Measurements from ENCODE around the gene LYST. TPM values are rescaled to one million over a fixed set of nuclear protein-coding genes. Genes with fewer than 3 reads are reported as not detected.

The LYST gene
- total and polyA plus RNA-seq, 2 of the 8 experiments (the other 6 are each of a cell fraction or from before 2014, with no cell fraction given) = 0.29 to 0.58 TPM

- Histone ChIP-seq H2BK5ac (ENCODE audit: low read depth, low read length) (no peak overlapping the region; the same call in 1 of the 2 replicates), H3K4me2 (ENCODE audit: insufficient read depth in 1 of 2, low read depth in 2 of 2, low read length in 2 of 2) (peak overlapping the region; percentile 86 to 96), H4K8ac (ENCODE audit: extremely low read depth, insufficient read depth, low read length) (no peak overlapping the region), H2AFZ (ENCODE audit: low read length) (peak overlapping the region; percentile 93), H3K27me3 (replicated peaks in 1 of 4; ENCODE audit: control insufficient read depth in 3 of 4, extremely low read depth in 1 of 4, insufficient read depth in 3 of 4, low read length in 3 of 4) (peaks cover 2 to 17% (median 11%) of the 10 kb centered on the region in 4 experiments), H2BK120ac (replicated peaks; ENCODE audit: low read depth, low read length) (no peak overlapping the region), H3K79me1 (ENCODE audit: low read depth, low read length) (no peaks in the 10 kb centered on the region), H3K4me3 (ENCODE audit: extremely low read depth in 1 of 4, insufficient read depth in 2 of 4, low read depth in 3 of 4, low read length in 4 of 4) (peak overlapping the region; percentile 72 to 96 (median 80)), H3K9me3 (ENCODE audit: insufficient read depth in 2 of 2, low read depth in 1 of 2, low read length in 1 of 2) (no peaks in the 10 kb centered on the region), H3K18ac (ENCODE audit: extremely low read depth, low read length) (peak overlapping the region; percentile 68), H3K4me1 (replicated peaks in 1 of 4; ENCODE audit: control insufficient read depth in 3 of 4, insufficient read depth in 4 of 4, low read length in 3 of 4) (no peaks in the 10 kb centered on the region; a peak in 1 of 7 replicates), H3K36me3 (ENCODE audit: control insufficient read depth in 2 of 4, insufficient read depth in 4 of 4, low read length in 3 of 4) (no peaks in the 10 kb centered on the region), H3K14ac (ENCODE audit: insufficient read length) (no peak overlapping the region), H3K4ac (replicated peaks; ENCODE audit: insufficient read length, low read depth, low read length) (no peak overlapping the region), H2AK5ac (ENCODE audit: low read depth, low read length) (no peak overlapping the region), H3K23ac (ENCODE audit: insufficient read length) (no peak overlapping the region), H3K79me2 (ENCODE audit: control insufficient read depth in 1 of 2, insufficient read depth in 2 of 2, low read length in 2 of 2) (no peaks in the 10 kb centered on the region), H3K27ac (ENCODE audit: low read depth, low read length) (peak overlapping the region; percentile 11), H3K23me2 (ENCODE audit: low read depth, low read length) (peaks cover 14% of the 10 kb centered on the region), H4K5ac (ENCODE audit: insufficient read length, low read depth, low read length) (peak overlapping the region; percentile 76), H3K9ac (replicated peaks in 1 of 4; ENCODE audit: extremely low read depth in 1 of 4, low read depth in 3 of 4, low read length in 3 of 4) (peak overlapping the region in 3 of 4 experiments; percentile 55 to 87 (median 63); a peak in 6 of 7 replicates), H4K91ac (replicated peaks; ENCODE audit: insufficient read length, low read length) (no peak overlapping the region), H2BK20ac (ENCODE audit: low read length) (no peak overlapping the region), H3K56ac (replicated peaks; ENCODE audit: insufficient read length, low read depth, low read length) (no peak overlapping the region), H2BK15ac (ENCODE audit: low read length) (no peak overlapping the region), H2BK12ac (ENCODE audit: low read depth, low read length) (peak overlapping the region; percentile 71; the same call in 1 of the 2 replicates), H4K20me1 (replicated peaks in 1 of 2; ENCODE audit: control insufficient read depth in 1 of 2, insufficient read depth in 2 of 2, low read length in 2 of 2) (peaks cover 1 to 2% of the 10 kb centered on the region in 2 experiments)
- FAIRE-seq (no peak), DNase-seq (ENCODE audit: low read depth in 1 of 2, low spot score in 2 of 2) (peak; percentile 88 to 99)
- ChIA-PET POLR2A (ENCODE audit: partially characterized antibody) (interaction anchor here (0.6 to 1.4 kb wide), 2 partner anchors 21 to 30 kb away, joined by 3 to 4 read pairs; no protein-coding TSS in a partner anchor), CTCF (ENCODE audit: partially characterized antibody) (interaction anchor here (0.5 to 3.4 kb wide), 8 partner anchors 14 to 372 kb away, joined by 3 to 53 read pairs (median 6); no protein-coding TSS in a partner anchor)
- 6% methylated on average over 47 of the region's 56 CpGs; no CpG with 5 or more reads in 1 of the 2 experiments for WGBS, 2 experiments (ENCODE audit: extremely low coverage in 1 of 2, insufficient coverage in 1 of 2, insufficient read length in 1 of 2, insufficient replicate concordance in 2 of 2, low coverage in 1 of 2, low lambda C conversion rate in 2 of 2, missing lambda C conversion rate in 1 of 2)
- TF ChIP-seq SAP30 (IDR thresholded peaks at IDR 0.05; ENCODE audit: insufficient read depth, insufficient replicate concordance, low read length) (peak; percentile 95), ATF2 (IDR thresholded peaks at IDR 0.05; ENCODE audit: low read length) (no peak), EZH2 (IDR thresholded peaks at IDR 0.05; ENCODE audit: low read depth, low read length, severe bottlenecking) (no peak), CBX8 (IDR thresholded peaks at IDR 0.05; ENCODE audit: borderline replicate concordance, low read depth, low read length) (no peak), TCF12 (IDR thresholded peaks at IDR 0.05; ENCODE audit: low read depth, low read length) (0 out of 2 replicates have a peak, but pooled peaks have one; percentile 3), SIRT6 (IDR thresholded peaks at IDR 0.05; ENCODE audit: low read length) (no peak), NRF1 (IDR thresholded peaks at IDR 0.05; ENCODE audit: low read depth, low read length) (no peak), CTBP2 (IDR thresholded peaks at IDR 0.05; ENCODE audit: borderline replicate concordance, insufficient read depth, insufficient read length, low read length) (no peak)
These were observed 473 bp upstream of the LYST start for GRCh38 chr1:235866913-235867845.

All from H1 (cell line).